Endothelial cell of umbilical vein (primary cell): ENCODE data around the gene RNF213.

Experiments used
- EZH2 ChIP-seq: IDR thresholded peaks from 2 replicates; pipeline ENCODE4 v1.6.1; 2012; ENCODE audit warnings: borderline replicate concordance, low read depth, mild to moderate bottlenecking, moderate library complexity, low read length, inconsistent platforms; ENCODE audit not compliant: severe bottlenecking
- POLR2A ChIP-seq: IDR thresholded peaks from 2 replicates; pipeline ENCODE4 v1.6.1; 2012; ENCODE audit warnings: low read depth, mild to moderate bottlenecking, control low read depth, low read length
- TF ChIP-seq, protein P1 (sequence below), 2 donors: IDR thresholded peaks; 1 replicate in 1 of 2; 2 replicates in 1 of 2; pipeline ENCODE4 v1.5.1; 2011; ENCODE audit warnings: low read length in 2 of 2, mild to moderate bottlenecking in 2 of 2, moderate library complexity in 2 of 2, control low read depth in 1 of 2, inconsistent platforms in 1 of 2, low read depth in 1 of 2; ENCODE audit not compliant: insufficient read depth in 1 of 2; ENCODE audit errors: extremely low read depth in 1 of 2
- TF ChIP-seq, protein P2 (sequence below): IDR thresholded peaks from 2 replicates; pipeline ENCODE4 v1.6.1; 2011; ENCODE audit not compliant: insufficient read depth, insufficient read length

DNA sequence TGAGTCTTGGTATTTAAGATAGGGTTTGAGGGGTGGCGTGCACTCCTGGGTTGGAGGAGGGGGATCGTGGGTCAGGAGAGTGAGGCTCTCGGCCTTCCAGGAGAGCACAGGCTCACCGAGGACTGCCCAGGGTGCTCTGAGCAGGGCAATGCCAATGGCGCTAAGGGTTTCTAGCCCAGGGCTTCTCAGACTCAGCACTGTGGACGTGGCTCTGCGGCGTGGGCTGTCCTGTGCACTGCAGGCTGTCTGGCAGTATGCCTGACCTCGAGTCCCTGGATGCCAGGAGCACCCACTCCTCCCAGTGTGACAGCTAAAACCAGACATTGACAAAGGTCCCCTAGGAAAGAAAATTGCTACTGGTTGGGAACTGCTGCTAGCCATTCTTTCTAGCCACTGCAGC lies 117.1 kb downstream of the RNF213 start:
- TF ChIP-seq, protein P1, sequence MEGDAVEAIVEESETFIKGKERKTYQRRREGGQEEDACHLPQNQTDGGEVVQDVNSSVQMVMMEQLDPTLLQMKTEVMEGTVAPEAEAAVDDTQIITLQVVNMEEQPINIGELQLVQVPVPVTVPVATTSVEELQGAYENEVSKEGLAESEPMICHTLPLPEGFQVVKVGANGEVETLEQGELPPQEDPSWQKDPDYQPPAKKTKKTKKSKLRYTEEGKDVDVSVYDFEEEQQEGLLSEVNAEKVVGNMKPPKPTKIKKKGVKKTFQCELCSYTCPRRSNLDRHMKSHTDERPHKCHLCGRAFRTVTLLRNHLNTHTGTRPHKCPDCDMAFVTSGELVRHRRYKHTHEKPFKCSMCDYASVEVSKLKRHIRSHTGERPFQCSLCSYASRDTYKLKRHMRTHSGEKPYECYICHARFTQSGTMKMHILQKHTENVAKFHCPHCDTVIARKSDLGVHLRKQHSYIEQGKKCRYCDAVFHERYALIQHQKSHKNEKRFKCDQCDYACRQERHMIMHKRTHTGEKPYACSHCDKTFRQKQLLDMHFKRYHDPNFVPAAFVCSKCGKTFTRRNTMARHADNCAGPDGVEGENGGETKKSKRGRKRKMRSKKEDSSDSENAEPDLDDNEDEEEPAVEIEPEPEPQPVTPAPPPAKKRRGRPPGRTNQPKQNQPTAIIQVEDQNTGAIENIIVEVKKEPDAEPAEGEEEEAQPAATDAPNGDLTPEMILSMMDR (IDR thresholded peaks at IDR 0.05; ENCODE audit: extremely low read depth in 1 of 2, insufficient read depth in 1 of 2, low read depth in 1 of 2, low read length in 2 of 2), result no peak
- no peak for TF ChIP-seq EZH2
- no peak for TF ChIP-seq POLR2A
- TF ChIP-seq, protein P2, sequence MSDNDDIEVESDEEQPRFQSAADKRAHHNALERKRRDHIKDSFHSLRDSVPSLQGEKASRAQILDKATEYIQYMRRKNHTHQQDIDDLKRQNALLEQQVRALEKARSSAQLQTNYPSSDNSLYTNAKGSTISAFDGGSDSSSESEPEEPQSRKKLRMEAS, result no peak
